Measurements from ENCODE around the gene PAPPA2.
"Not testable (repeated sequence)": the region's sequence is repeated elsewhere in the genome, so short reads cannot be mapped to it uniquely, and the experiment has no call there.

The PAPPA2 gene

DNA sequence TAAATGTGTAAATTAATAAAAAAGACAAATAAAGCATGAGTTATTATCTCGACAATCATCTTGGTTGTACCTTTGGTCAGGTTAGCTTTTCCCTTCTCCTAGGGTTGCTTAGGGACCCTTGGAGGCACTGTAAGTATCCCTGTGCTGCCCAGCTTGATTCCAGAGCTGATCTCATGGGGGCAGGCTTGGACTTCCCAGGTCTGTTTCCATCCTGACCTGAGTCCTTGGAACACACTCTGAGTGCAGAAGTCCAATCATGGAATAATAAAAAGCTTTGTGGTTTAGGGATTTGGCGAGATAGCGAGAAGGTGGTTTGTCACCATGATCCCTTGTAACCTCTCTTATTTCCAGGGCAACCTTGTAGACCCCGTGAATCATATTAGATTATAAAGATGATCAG is 18.7 kb upstream of the PAPPA2 start:
- no peak for TF ChIP-seq CTCF (IDR thresholded peaks at IDR 0.05; ENCODE audit: low read depth, low read length, missing control alignments)
- no peak overlapping the region for H3K4me3 ChIP-seq (ENCODE audit: low read depth, low read length)
- DNase-seq (ENCODE audit: low read depth): no peak
- in situ Hi-C loops (cut with HindIII; ENCODE audit: low sequenced_read_pairs): no loop called here

DNA sequence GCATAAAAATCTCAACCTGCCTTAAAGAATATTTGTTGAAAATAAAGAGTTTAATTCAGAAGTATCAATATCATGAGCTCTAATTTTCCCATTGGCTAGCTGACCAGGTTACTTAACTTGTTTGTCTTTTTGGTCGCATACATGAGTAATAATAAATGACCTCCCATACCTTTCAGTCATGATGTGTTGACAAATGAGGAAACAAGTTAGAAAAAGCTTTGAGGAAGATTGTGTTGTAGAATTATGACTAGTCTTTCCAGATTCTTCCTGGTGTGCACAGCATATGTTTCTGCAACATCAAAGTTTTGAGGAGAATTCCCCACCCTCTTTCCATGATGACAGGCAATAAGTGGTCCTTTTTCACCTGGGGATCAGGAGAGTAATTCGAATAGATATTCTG is 17.6 kb upstream of the PAPPA2 start:
- DNase-seq (ENCODE audit: low read depth): no peak
- no peak overlapping the region for H3K4me3 ChIP-seq (ENCODE audit: low read depth, low read length)
- in situ Hi-C loops (cut with HindIII; ENCODE audit: low sequenced_read_pairs): no loop called here
- TF ChIP-seq CTCF (IDR thresholded peaks at IDR 0.05; ENCODE audit: low read depth, low read length, missing control alignments): no peak

- TF ChIP-seq CTCF (IDR thresholded peaks at IDR 0.05; ENCODE audit: low read depth, low read length, missing control alignments): no peak
- DNase-seq (ENCODE audit: low read depth): no peak
- in situ Hi-C loops (cut with HindIII; ENCODE audit: low sequenced_read_pairs): no loop called here
- no peak overlapping the region for H3K4me3 ChIP-seq (ENCODE audit: low read depth, low read length)
These were observed 14.6 kb upstream of the PAPPA2 start for GRCh38 chr1:176448340-176448739.

- H3K4me3 ChIP-seq (ENCODE audit: low read depth, low read length): no peak overlapping the region
- TF ChIP-seq CTCF (IDR thresholded peaks at IDR 0.05; ENCODE audit: low read depth, low read length, missing control alignments): no peak
- DNase-seq (ENCODE audit: low read depth): no peak
- in situ Hi-C loops (cut with HindIII; ENCODE audit: low sequenced_read_pairs): no loop called here
These were observed 12.4 kb upstream of the PAPPA2 start for GRCh38 chr1:176450526-176450925.

DNA sequence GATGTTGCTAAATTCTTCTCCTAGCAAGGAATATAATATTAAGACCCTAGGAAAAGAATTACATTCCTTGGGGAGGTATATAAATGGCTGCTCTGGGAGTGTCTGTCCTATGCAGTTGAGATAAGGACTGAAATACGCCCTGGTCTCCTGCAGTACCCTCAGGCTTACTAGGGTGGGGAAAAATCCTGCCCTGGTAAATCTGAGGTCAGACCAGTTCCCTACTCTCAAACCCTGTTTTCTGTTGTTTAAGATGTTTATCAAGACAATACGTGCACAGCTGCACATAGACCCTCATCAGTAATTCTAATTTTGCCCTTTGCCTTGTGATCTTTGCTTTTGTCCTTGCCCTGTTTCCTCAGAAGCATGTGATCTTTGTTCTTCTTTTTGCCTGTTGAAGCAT is 11.2 kb upstream of the PAPPA2 start:
- DNase-seq (ENCODE audit: low read depth); in situ Hi-C loops (cut with HindIII; ENCODE audit: low sequenced_read_pairs); H3K4me3 ChIP-seq (ENCODE audit: low read depth, low read length): not testable (repeated sequence)

- no peak for TF ChIP-seq CTCF (IDR thresholded peaks at IDR 0.05; ENCODE audit: low read depth, low read length, missing control alignments)
- DNase-seq (ENCODE audit: low read depth): no peak
- H3K4me3 ChIP-seq (ENCODE audit: low read depth, low read length): no peak overlapping the region
- in situ Hi-C loops (cut with HindIII; ENCODE audit: low sequenced_read_pairs): no loop called here
These were observed 6.2 kb upstream of the PAPPA2 start for GRCh38 chr1:176456795-176457194.

DNA sequence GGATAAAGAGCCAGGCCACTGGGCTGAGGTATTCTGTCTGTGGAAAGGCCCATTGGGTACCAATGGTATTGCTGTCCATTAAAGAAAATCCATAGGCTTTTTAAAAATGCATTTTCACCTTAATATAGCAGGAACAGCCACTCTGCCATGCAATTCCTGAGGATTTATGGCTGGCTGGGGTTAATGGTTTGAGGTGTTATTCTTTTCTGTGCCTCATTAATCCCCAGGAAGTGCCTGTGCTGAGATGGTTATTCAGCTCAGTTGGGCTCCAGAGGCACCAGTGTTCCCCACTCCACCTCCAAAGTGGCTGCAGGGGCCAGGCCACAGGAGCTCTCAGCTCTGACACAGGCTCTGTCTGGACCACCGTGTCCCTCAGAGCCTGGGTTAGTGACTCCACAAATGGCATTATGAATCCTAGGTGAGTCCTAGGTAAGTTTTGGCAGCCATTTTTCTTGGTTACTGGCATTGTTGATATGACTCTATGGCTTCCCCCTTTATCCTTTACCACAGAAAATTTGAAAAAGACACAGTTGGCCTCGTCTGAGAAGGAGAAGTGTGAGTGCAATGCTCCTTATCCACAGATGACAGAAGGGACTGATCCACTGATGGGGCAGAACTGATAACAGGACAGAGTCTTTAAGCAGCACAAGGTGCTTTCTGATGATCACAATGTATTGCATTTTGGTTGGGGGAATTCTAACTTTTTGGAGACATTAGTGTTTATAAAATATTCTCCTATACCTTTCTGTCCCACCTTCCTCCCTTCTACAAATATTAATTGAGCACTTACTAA is 2.2 kb upstream of the PAPPA2 start:
- no peak for DNase-seq (ENCODE audit: low read depth)
- in situ Hi-C loops (cut with HindIII; ENCODE audit: low sequenced_read_pairs): no loop called here
- no peak overlapping the region for H3K4me3 ChIP-seq (ENCODE audit: low read depth, low read length)
- no peak for TF ChIP-seq CTCF (IDR thresholded peaks at IDR 0.05; ENCODE audit: low read depth, low read length, missing control alignments)
